Measurements from ENCODE around the gene VAV2.
A peak's percentile ranks its signal among the peaks of the same experiment; 100 is the strongest.
"Not testable (repeated sequence)": the region's sequence is repeated elsewhere in the genome, so short reads cannot be mapped to it uniquely, and the experiment has no call there.

Gene VAV2

DNA sequence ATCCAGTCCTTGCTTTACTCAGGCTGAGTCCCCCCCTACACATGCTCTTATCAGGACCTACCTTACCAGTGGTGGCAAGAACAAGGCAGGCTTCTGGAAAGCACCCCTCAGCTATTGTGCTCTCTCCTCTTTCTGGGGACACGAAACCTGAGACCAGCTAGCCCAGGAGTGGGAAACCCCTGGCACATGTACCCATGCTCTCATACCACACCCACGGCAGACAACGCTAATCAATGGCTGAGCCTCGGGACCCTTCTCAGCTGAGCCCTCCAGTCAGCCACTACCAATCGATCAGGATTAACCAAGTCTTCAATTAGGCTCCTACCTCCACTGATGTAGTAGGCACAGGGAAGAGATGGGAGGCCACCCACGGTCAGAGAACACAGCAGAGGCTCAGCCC is 65.1 kb downstream of the VAV2 start:
- TF ChIP-seq, protein P1, sequence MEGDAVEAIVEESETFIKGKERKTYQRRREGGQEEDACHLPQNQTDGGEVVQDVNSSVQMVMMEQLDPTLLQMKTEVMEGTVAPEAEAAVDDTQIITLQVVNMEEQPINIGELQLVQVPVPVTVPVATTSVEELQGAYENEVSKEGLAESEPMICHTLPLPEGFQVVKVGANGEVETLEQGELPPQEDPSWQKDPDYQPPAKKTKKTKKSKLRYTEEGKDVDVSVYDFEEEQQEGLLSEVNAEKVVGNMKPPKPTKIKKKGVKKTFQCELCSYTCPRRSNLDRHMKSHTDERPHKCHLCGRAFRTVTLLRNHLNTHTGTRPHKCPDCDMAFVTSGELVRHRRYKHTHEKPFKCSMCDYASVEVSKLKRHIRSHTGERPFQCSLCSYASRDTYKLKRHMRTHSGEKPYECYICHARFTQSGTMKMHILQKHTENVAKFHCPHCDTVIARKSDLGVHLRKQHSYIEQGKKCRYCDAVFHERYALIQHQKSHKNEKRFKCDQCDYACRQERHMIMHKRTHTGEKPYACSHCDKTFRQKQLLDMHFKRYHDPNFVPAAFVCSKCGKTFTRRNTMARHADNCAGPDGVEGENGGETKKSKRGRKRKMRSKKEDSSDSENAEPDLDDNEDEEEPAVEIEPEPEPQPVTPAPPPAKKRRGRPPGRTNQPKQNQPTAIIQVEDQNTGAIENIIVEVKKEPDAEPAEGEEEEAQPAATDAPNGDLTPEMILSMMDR (IDR thresholded peaks at IDR 0.05; ENCODE audit: insufficient read depth, low read depth, low read length, missing control alignments) = no peak
- peak; percentile 80 for DNase-seq (ENCODE audit: low read depth)
- peak overlapping the region; percentile 46 for H3K4me3 ChIP-seq (ENCODE audit: low read depth, low read length)

DNA sequence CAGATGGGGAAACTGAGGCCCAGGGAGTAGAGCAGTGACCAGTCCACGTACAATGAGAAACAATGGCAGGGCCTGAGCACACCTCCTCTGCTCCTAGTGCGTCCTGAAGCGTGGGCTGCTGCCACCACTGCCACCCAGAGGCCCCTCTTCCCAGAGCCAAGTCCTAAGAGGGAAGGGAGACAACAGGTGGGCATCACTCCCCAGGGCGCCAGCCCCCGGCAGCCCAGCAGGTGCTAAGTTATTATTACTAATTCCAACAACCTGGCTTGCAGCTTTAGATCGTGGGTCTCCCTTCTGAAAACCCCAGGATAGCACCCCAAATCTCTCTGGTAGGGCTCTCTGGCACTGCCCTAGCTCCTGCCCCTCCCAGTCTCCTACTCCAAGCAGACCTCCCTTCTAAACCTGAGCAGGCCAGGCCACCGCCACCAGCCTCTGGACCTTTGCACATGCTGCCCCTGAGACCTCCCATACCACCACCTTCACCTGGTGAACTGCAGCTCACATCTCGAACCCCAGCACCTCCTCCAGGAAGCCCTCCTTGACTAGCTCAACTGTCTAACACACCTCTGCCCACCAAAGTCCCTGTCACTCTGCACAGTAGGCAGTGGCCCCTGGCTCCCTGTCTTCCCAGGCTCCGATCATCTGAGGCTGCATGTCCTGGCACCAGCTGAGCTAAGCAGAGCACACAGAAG is 65.8 kb downstream of the VAV2 start:
- H3K4me3 ChIP-seq (ENCODE audit: low read depth, low read length) = peak overlapping the region; percentile 46
- no peak for DNase-seq (ENCODE audit: low read depth)
- TF ChIP-seq, protein P1 (IDR thresholded peaks at IDR 0.05; ENCODE audit: insufficient read depth, low read depth, low read length, missing control alignments) = no peak

DNA sequence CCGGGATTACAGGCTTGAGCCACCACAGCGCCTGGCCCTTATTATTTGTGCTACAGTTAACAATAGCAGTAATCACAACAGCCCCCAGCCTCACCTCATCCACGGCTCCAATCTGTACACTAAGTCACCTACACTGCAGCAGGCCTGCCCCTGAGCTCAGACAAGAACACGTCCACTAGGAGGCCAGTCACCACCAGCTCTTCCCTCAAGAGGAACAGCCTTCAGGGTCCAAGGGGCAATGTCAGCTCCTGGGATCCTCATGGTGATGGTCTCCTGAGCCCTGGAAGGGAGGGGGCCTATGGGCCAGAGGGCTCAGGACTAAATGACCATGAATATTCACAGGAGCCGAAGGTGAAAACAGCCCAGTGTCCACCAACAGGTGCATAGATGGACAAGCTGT is 67.7 kb downstream of the VAV2 start:
- TF ChIP-seq, protein P1 (IDR thresholded peaks at IDR 0.05; ENCODE audit: insufficient read depth, low read depth, low read length, missing control alignments) = no peak
- no peak overlapping the region for H3K4me3 ChIP-seq (ENCODE audit: low read depth, low read length)
- DNase-seq (ENCODE audit: low read depth) = no peak

DNA sequence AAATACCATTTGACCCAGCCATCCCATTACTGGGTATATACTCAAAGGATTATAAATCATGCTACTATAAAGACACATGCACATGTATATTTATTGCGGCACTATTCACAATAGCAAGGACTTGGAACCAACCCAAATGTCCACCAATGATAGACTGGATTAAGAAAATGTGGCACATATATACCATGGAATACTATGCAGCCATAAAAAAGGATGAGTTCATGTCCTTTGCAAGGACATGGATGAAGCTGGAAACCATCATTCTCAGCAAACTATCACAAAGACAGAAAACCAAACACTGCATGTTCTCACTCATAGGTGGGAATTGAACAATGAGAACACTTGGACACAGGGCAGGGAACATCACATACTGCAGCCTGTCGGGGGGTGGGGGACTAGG is 68.5 kb downstream of the VAV2 start:
- not testable (repeated sequence) for H3K4me3 ChIP-seq (ENCODE audit: low read depth, low read length); DNase-seq (ENCODE audit: low read depth)

DNA sequence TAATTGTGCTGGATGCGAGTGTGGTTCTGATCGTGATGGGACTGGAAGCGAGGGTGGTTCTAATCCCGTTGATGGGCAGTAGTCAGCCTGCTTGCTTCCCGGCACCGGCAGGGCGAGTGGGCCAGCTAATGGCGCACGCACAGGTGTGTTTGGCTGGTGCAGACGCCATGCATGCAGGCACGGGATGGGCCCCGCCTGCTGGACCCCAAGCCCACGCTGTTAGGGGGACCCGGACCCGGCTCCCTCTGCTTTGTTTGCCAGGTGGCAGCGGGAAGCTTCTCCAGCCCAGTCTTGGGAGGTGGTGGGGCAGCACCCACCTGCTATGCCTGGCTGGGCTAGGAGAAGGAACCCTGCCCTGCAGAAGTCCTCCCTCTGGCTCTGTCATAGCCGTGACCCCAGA is 70.3 kb downstream of the VAV2 start:
- no peak overlapping the region for H3K4me3 ChIP-seq (ENCODE audit: low read depth, low read length)

DNA sequence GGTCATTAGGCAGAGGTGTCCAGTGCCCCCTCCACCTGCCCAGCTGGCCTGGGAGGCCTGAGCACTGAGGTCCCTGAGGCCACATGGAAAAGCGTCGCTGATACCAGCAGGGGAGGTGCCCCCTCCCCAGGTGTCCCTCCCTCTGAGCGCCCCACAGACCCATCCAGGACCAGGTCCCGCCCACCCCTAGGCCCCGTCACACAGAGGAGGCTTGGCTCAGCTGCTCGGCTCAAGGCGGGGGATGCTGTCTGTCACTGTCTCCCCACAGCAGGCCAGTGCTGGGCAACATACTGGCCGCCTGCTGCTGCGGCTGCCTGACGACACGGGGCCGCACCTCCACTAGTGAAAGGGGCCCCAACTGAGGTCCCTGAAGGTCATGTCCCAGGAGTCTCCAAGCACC is 71.7 kb downstream of the VAV2 start:
- DNase-seq (ENCODE audit: low read depth) = no peak
- H3K4me3 ChIP-seq (ENCODE audit: low read depth, low read length) = no peak overlapping the region
- TF ChIP-seq, protein P1 (IDR thresholded peaks at IDR 0.05; ENCODE audit: insufficient read depth, low read depth, low read length, missing control alignments) = no peak

More for the DNA sequence above, 70.3 kb downstream of the VAV2 start:
- TF ChIP-seq, protein P1 (IDR thresholded peaks at IDR 0.05; ENCODE audit: insufficient read depth, low read depth, low read length, missing control alignments) = no peak
- no peak for DNase-seq (ENCODE audit: low read depth)

DNA sequence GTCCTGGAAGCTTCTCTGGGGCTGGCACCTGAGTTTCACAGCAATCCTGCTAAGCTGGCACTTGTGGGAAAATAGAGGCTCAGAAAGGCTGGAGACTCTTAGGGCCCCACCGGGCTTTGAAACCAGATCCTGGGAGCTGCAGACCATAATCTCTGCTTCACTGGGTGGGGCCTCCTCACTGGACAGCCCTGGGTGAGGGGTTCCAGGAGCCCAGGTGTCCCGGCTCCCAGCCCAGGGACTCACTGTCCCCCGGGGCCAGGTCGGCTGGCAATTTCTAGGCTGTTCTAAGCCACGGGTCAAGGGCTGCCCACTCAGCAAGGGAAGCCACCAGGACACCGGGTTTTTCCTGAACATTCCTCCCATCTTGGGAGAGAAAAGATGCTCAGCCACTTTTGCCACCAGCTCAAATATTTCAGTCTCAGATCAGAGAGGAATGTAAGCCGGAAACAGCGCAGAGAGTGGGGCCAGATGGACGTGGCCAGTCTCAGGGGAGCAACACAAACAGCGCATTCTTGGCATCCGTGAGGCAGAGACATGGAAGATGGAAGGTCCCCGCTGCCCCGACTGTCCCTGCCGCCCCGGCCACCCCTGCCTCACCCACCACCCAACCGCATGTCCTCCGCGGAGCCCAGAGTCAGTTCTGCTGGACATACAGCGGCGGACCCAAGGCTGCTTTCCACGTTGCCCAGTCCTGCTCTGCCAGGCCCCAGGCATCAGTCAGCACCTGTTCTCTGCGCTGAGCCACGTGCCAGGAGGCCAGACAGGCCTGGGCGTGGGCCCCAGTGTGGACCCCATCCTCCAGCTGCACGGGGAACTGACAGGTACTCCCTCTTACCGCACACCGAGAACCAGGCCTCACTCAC is 72.6 kb downstream of the VAV2 start:
- H3K4me3 ChIP-seq (ENCODE audit: low read depth, low read length) = no peak overlapping the region
- DNase-seq (ENCODE audit: low read depth) = no peak
- TF ChIP-seq, protein P1 (IDR thresholded peaks at IDR 0.05; ENCODE audit: insufficient read depth, low read depth, low read length, missing control alignments) = no peak
